HCT116 (cell line): ENCODE results near the gene FGF14. TPM values are rescaled to one million over a fixed set of nuclear protein-coding genes. Genes with fewer than 3 reads are reported as not detected.

Experiments used
- ATAC-seq: fragments of 200-7000 bp; cut with Tn5 transposase; 2 replicates; pipeline ENCODE4 v1.9.1; 2020; ENCODE audit warnings: mild to moderate bottlenecking, moderate library complexity
- BruUV-seq: library from RNA; stranded (reverse); fragments of 400-500 nt; replicated peaks from 2 replicates; lab custom pipeline; 2021; lab: Mats Ljungman, UMichigan
- CTCF ChIA-PET: fragments of 300-600 bp; sonication (Branson Sonifier 250); formaldehyde crosslinking; loops from one replicate; lab custom pipeline; 2021; ENCODE audit warnings: antibody characterized with exemption; lab: Charles Lee
- POLR2A ChIA-PET: fragments of 300-600, 350-600 bp; sonication (Branson Sonifier 250); formaldehyde crosslinking; loops from one replicate; lab custom pipeline; 2021; ENCODE audit warnings: antibody characterized with exemption; lab: Charles Lee
- RAD21 ChIA-PET, 2 experiments: fragments of 300-600 bp; sonication (Branson Sonifier 250); formaldehyde crosslinking; loops; one replicate each; lab custom pipeline; 2023; ENCODE audit warnings: low total read pairs in 2 of 2; ENCODE audit not compliant: uncharacterized antibody in 2 of 2, unreplicated experiment in 2 of 2, low non-redundant PET in 1 of 2; lab: Charles Lee
- DNase-seq: peaks from one replicate; pipeline ENCODE4 v3.0.0-alpha.2; 2010; ENCODE audit warnings: low read depth, low spot score
- H2AFZ ChIP-seq: fragments of 200-600 bp; shearing (Covaris generic), sonication (generic); 2 replicates; pipeline ENCODE4 v1.6.1; 2017; ENCODE audit warnings: low read depth, mixed run types, mixed read lengths, antibody characterized with exemption, low read length; ENCODE audit not compliant: poor library complexity, severe bottlenecking
- H3K27ac ChIP-seq: 2 replicates; pipeline ENCODE4 v1.5.1; 2012; ENCODE audit warnings: low read depth, low read length
- H3K27me3 ChIP-seq: fragments of 200-600 bp; sonication (generic); 2 replicates; pipeline ENCODE4 v1.6.1; 2016; ENCODE audit warnings: mixed run types, low read length, mixed read lengths; ENCODE audit not compliant: insufficient read depth
- H3K36me3 ChIP-seq, 2 experiments: fragments of 200-500 bp in 1 of 2; fragments of 200-600 bp in 1 of 2; sonication (Bioruptor generic) in 1 of 2; sonication (generic) in 1 of 2; 2 replicates each; pipeline versions ENCODE4 v1.5.1 to v1.6.1; 2014 to 2016; ENCODE audit warnings: low read length in 2 of 2, inconsistent platforms in 1 of 2, mixed read lengths in 1 of 2, mixed run types in 1 of 2; ENCODE audit not compliant: insufficient read depth in 2 of 2, control insufficient read depth in 1 of 2
- H3K4me1 ChIP-seq, 2 experiments: fragments of 200-600 bp in 1 of 2; sonication (generic) in 1 of 2; 2 replicates each; pipeline versions ENCODE4 v1.5.1 to v1.6.1; 2012 to 2017; ENCODE audit warnings: low read length in 2 of 2, inconsistent platforms in 1 of 2, mild to moderate bottlenecking in 1 of 2, mixed read lengths in 1 of 2, mixed run types in 1 of 2, moderate library complexity in 1 of 2; ENCODE audit not compliant: insufficient read depth in 2 of 2, control insufficient read depth in 1 of 2
- H3K4me2 ChIP-seq: fragments of 200-600 bp; sonication (generic); 2 replicates; pipeline ENCODE4 v1.6.1; 2017; ENCODE audit warnings: mixed run types, low read length, mixed read lengths
- H3K4me3 ChIP-seq, 2 experiments: fragments of 200-600 bp in 1 of 2; sonication (generic) in 1 of 2; replicated peaks in 1 of 2; 2 replicates each; pipeline ENCODE4 v1.5.1; 2011 to 2016; ENCODE audit warnings: low read length in 2 of 2, control low read depth in 1 of 2, low read depth in 1 of 2, mild to moderate bottlenecking in 1 of 2, mixed read lengths in 1 of 2, mixed run types in 1 of 2
- H3K79me2 ChIP-seq: fragments of 200-600 bp; sonication (generic); 2 replicates; pipeline ENCODE4 v1.6.1; 2017; ENCODE audit warnings: mild to moderate bottlenecking, mixed run types, low read length, moderate library complexity, mixed read lengths; ENCODE audit not compliant: insufficient read depth
- H3K9ac ChIP-seq: fragments of 200-600 bp; sonication (generic); 2 replicates; pipeline ENCODE4 v1.6.1; 2016; ENCODE audit warnings: low read length, mixed read lengths
- H3K9me2 ChIP-seq: fragments of 200-600 bp; sonication (generic), shearing (Covaris generic); 2 replicates; pipeline ENCODE4 v1.6.1; 2017; ENCODE audit warnings: mixed run types, mild to moderate bottlenecking, moderate library complexity; ENCODE audit not compliant: insufficient read depth
- H3K9me3 ChIP-seq, 2 experiments: fragments of 200-500 bp in 1 of 2; fragments of 200-600 bp in 1 of 2; sonication (Bioruptor generic) in 1 of 2; sonication (generic) in 1 of 2; 2 replicates each; pipeline ENCODE4 v1.6.1; 2014 to 2017; ENCODE audit warnings: low read length in 2 of 2, mixed read lengths in 2 of 2, inconsistent platforms in 1 of 2, low read depth in 1 of 2, mild to moderate bottlenecking in 1 of 2, mixed run types in 1 of 2, moderate library complexity in 1 of 2; ENCODE audit not compliant: control insufficient read depth in 1 of 2, insufficient read depth in 1 of 2
- H4K20me1 ChIP-seq: fragments of 200-600 bp; sonication (generic), shearing (Covaris generic); 2 replicates; pipeline ENCODE4 v1.6.1; 2017; ENCODE audit warnings: mixed run types, mild to moderate bottlenecking, moderate library complexity; ENCODE audit not compliant: insufficient read depth
- ATF3 ChIP-seq: IDR thresholded peaks from 2 replicates; pipeline ENCODE4 v1.6.1; 2012
- CEBPB ChIP-seq: IDR thresholded peaks from 2 replicates; pipeline ENCODE4 v1.6.1; 2012; ENCODE audit warnings: low read depth
- EGR1 ChIP-seq: IDR thresholded peaks from 2 replicates; pipeline ENCODE4 v1.6.1; 2012; ENCODE audit warnings: low read depth
- ELF1 ChIP-seq: IDR thresholded peaks from 2 replicates; pipeline ENCODE4 v1.6.1; 2012; ENCODE audit warnings: low read depth, borderline replicate concordance
- EZH2phosphoT487 ChIP-seq: fragments of 200-600 bp; IDR thresholded peaks from 2 replicates; pipeline ENCODE4 v1.6.1; 2018; ENCODE audit warnings: antibody characterized with exemption, borderline replicate concordance
- FOSL1 ChIP-seq: IDR thresholded peaks from 2 replicates; pipeline ENCODE4 v1.6.1; 2012; ENCODE audit warnings: low read depth
- RAD21 ChIP-seq: IDR thresholded peaks from 2 replicates; pipeline ENCODE4 v1.6.1; 2012; ENCODE audit warnings: low read depth, mild to moderate bottlenecking
- SP1 ChIP-seq: IDR thresholded peaks from 2 replicates; pipeline ENCODE4 v1.6.1; 2012; ENCODE audit warnings: low read depth
- SRF ChIP-seq: IDR thresholded peaks from 2 replicates; pipeline ENCODE4 v1.6.1; 2012; ENCODE audit warnings: low read depth
- TCF7L2 ChIP-seq: IDR thresholded peaks from 2 replicates; pipeline ENCODE4 v1.7.0; 2011; ENCODE audit warnings: borderline replicate concordance, inconsistent platforms; ENCODE audit not compliant: insufficient read depth, insufficient read length; ENCODE audit errors: extremely low read depth
- ZBTB33 ChIP-seq: IDR thresholded peaks from 2 replicates; pipeline ENCODE4 v1.6.1; 2011; ENCODE audit warnings: mild to moderate bottlenecking, low read length, moderate library complexity; ENCODE audit not compliant: insufficient replicate concordance; ENCODE audit errors: extremely low read depth
- ZFX ChIP-seq: fragments of 450-650 bp; IDR thresholded peaks from 2 replicates; pipeline ENCODE4 v1.6.1; 2017
- ZNF274 ChIP-seq: fragments of 200-500 bp; sonication (Bioruptor generic); IDR thresholded peaks from 2 replicates; pipeline ENCODE4 v1.6.1; 2014; ENCODE audit warnings: mild to moderate bottlenecking, low read depth, low read length, inconsistent platforms
- intact Hi-C: fragments of 100-400 bp; cut with micrococcal nuclease; formaldehyde crosslinking; loops from 2 replicates; pipeline ENCODE4 v1.10.0; 2022
- total RNA-seq: library from RNA; stranded (reverse); gene quantifications from one replicate; pipeline ENCODE4 v1.2.1, GENCODE V29; 2021; ENCODE audit not compliant: unreplicated experiment
- TF ChIP-seq, protein P1 (sequence below): IDR thresholded peaks from 2 replicates; pipeline ENCODE4 v1.6.1; 2012
- TF ChIP-seq, protein P2 (sequence below): IDR thresholded peaks from 2 replicates; pipeline ENCODE4 v1.6.1; 2012; ENCODE audit warnings: low read depth

Gene FGF14
- total RNA-seq, 1 experiment from 2014 or later, result not detected

GRCh38 chr13:101896541-101896940 lies 505.3 kb downstream of the FGF14 start:
- Histone ChIP-seq H3K9ac (no peak overlapping the region), H3K27ac (no peak overlapping the region), H3K4me3 (no peak overlapping the region), H3K4me2 (no peak overlapping the region), H3K79me2 (no peaks in the 10 kb centered on the region), H2AFZ (no peak overlapping the region), H4K20me1 (no peaks in the 10 kb centered on the region), H3K36me3 (no peaks in the 10 kb centered on the region), H3K9me2 (no peaks in the 10 kb centered on the region), H3K4me1 (no peaks in the 10 kb centered on the region), H3K27me3 (no peaks in the 10 kb centered on the region), H3K9me3 (peaks cover 0 to 22% of the 10 kb centered on the region in 2 experiments; a peak in 3 of 4 replicates)
- ATAC-seq (no peak), DNase-seq (no peak)
- TF ChIP-seq EZH2phosphoT487, result no peak
- TF ChIP-seq, protein P1, sequence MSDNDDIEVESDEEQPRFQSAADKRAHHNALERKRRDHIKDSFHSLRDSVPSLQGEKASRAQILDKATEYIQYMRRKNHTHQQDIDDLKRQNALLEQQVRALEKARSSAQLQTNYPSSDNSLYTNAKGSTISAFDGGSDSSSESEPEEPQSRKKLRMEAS, result no peak
- TF ChIP-seq TCF7L2, result no peak
- TF ChIP-seq ZFX, result no peak
- TF ChIP-seq ZBTB33, result no peak
- no peak for TF ChIP-seq ZNF274
- TF ChIP-seq ELF1, result no peak
- TF ChIP-seq CEBPB, result no peak
- TF ChIP-seq RAD21, result no peak
- TF ChIP-seq SP1, result no peak
- no peak for TF ChIP-seq EGR1
- no peak for TF ChIP-seq ATF3
- TF ChIP-seq, protein P2, sequence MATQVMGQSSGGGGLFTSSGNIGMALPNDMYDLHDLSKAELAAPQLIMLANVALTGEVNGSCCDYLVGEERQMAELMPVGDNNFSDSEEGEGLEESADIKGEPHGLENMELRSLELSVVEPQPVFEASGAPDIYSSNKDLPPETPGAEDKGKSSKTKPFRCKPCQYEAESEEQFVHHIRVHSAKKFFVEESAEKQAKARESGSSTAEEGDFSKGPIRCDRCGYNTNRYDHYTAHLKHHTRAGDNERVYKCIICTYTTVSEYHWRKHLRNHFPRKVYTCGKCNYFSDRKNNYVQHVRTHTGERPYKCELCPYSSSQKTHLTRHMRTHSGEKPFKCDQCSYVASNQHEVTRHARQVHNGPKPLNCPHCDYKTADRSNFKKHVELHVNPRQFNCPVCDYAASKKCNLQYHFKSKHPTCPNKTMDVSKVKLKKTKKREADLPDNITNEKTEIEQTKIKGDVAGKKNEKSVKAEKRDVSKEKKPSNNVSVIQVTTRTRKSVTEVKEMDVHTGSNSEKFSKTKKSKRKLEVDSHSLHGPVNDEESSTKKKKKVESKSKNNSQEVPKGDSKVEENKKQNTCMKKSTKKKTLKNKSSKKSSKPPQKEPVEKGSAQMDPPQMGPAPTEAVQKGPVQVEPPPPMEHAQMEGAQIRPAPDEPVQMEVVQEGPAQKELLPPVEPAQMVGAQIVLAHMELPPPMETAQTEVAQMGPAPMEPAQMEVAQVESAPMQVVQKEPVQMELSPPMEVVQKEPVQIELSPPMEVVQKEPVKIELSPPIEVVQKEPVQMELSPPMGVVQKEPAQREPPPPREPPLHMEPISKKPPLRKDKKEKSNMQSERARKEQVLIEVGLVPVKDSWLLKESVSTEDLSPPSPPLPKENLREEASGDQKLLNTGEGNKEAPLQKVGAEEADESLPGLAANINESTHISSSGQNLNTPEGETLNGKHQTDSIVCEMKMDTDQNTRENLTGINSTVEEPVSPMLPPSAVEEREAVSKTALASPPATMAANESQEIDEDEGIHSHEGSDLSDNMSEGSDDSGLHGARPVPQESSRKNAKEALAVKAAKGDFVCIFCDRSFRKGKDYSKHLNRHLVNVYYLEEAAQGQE, result no peak
- TF ChIP-seq FOSL1, result no peak
- no peak for TF ChIP-seq SRF
- intact Hi-C loops, result no loop called here
- BruUV-seq, result no TSS peak
- ChIA-PET POLR2A (no interaction called here), RAD21 (no interaction called here), CTCF (no interaction called here)
